ENCODE data around the gene SLC27A1.

SLC27A1 gene

GRCh38 chr19:17448131-17448967 is 22.0 kb upstream of the SLC27A1 start, which contains the start of gene TMEM221:
TMEM221 (minus strand) TSS chr19:17448668; CDS start chr19:17448462, 206 bp downstream.
- peak; percentile 27 for DNase-seq (ENCODE audit: low read depth)
- TF ChIP-seq, protein P1, sequence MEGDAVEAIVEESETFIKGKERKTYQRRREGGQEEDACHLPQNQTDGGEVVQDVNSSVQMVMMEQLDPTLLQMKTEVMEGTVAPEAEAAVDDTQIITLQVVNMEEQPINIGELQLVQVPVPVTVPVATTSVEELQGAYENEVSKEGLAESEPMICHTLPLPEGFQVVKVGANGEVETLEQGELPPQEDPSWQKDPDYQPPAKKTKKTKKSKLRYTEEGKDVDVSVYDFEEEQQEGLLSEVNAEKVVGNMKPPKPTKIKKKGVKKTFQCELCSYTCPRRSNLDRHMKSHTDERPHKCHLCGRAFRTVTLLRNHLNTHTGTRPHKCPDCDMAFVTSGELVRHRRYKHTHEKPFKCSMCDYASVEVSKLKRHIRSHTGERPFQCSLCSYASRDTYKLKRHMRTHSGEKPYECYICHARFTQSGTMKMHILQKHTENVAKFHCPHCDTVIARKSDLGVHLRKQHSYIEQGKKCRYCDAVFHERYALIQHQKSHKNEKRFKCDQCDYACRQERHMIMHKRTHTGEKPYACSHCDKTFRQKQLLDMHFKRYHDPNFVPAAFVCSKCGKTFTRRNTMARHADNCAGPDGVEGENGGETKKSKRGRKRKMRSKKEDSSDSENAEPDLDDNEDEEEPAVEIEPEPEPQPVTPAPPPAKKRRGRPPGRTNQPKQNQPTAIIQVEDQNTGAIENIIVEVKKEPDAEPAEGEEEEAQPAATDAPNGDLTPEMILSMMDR (IDR thresholded peaks at IDR 0.05; ENCODE audit: insufficient read depth, low read depth, low read length, missing control alignments): peak; percentile 26
- peak within 1 kb of the TSS; percentile 35 for H3K4me3 ChIP-seq (ENCODE audit: low read length)

- TF ChIP-seq, protein P1 (IDR thresholded peaks at IDR 0.05; ENCODE audit: insufficient read depth, low read depth, low read length, missing control alignments): no peak
- peak; percentile 98 for DNase-seq (ENCODE audit: low read depth)
- no peak overlapping the region for H3K4me3 ChIP-seq (ENCODE audit: low read length)
Observed at GRCh38 chr19:17450264-17451075, 19.9 kb upstream of the SLC27A1 start.

- DNase-seq (ENCODE audit: low read depth): no peak
- no peak overlapping the region for H3K4me3 ChIP-seq (ENCODE audit: low read length)
- TF ChIP-seq, protein P1 (IDR thresholded peaks at IDR 0.05; ENCODE audit: insufficient read depth, low read depth, low read length, missing control alignments): no peak
Observed at GRCh38 chr19:17451820-17452219, 18.5 kb upstream of the SLC27A1 start.

- H3K4me3 ChIP-seq (ENCODE audit: low read length): no peak overlapping the region
- DNase-seq (ENCODE audit: low read depth): no peak
- TF ChIP-seq, protein P1 (IDR thresholded peaks at IDR 0.05; ENCODE audit: insufficient read depth, low read depth, low read length, missing control alignments): no peak
Observed at GRCh38 chr19:17454576-17455071, 15.7 kb upstream of the SLC27A1 start.

DNA sequence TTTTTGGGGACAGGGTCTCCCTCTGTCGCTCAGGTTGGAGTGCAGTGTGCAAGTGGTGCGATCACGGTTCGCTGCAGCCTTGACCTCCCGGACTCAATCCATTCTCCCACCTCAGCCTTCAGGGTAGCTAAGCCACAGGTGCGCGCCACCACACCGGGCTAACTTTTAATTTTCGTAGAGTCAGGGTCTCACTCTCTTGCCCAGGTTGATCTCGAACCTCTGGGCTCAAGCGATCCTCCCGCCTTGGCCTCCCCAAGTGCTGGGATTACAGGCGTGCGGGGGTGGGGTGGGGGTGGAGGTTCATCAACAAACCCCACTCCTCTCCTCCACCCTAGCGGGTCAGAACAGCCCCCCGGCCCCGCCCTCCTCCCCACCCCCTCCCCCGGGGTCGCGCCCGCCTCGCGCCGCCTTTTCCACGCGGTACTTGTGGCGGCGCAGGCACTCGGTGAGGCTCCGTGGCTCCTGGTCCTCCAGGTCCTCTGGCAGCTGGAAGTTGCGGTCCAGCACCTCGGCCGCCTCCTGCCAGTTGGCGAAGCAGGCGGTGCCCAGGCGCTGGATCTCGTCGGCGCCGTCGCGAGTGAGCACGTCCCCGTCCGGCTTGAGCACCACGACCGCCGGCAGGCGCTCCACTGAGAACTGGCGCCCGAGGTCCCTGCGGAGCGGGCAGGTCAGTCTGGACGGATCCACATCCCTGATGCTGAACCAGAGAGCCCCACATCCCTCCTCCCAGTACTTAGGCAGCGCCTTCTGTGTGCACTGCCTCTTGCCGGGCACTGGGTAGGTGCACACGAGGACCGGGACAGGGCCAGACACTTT is 14.8 kb upstream of the SLC27A1 start:
- TF ChIP-seq, protein P1 (IDR thresholded peaks at IDR 0.05; ENCODE audit: insufficient read depth, low read depth, low read length, missing control alignments): no peak
- DNase-seq (ENCODE audit: low read depth): no peak
- H3K4me3 ChIP-seq (ENCODE audit: low read length): no peak overlapping the region

DNA sequence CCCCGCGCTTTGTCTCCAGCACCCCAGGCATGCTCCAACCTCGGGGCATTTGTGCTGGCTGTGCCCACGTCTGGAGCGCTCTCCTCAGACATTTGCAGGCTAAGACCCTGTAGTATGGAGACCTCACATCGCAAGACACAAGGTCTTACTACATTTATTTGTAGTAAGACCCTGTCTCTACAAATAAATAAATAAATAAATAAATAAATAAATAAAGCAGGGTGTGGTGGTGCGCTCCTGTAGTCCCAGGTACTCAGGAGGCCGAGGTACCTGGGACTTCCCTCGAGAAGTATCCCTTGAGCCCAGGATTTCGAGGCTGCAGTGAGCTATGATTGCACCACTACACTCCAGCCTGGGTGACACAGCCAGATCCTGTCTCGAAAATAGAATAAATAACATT is 14.2 kb upstream of the SLC27A1 start:
- no peak for DNase-seq (ENCODE audit: low read depth)
- TF ChIP-seq, protein P1 (IDR thresholded peaks at IDR 0.05; ENCODE audit: insufficient read depth, low read depth, low read length, missing control alignments): no peak
- no peak overlapping the region for H3K4me3 ChIP-seq (ENCODE audit: low read length)

All from epithelial cell of esophagus (primary cell).